ENCODE results near the gene ORM1.
A peak's percentile ranks its signal among the peaks of the same experiment; 100 is the strongest.

The ORM1 gene

DNA sequence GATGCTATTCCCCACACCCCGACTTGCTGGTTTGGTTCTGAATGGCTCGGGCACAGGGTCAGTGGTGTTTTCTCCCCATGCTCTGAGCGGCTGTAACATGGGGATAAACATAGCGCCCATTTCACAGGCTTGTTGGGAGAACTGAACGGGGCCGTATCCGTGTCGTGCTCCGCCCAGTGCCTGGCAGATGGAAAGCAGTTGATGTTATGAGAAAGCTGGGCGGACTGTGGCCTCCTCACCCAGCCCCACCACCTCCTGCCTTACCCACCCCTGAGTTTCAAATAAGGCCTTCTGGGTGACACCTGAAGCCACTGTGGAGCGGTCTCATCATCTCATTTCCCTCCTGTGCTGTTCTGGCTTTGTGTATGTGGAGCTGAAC is 21.3 kb downstream of the ORM1 start:
- H3K4me3 ChIP-seq (ENCODE audit: low read depth, low read length): no peak overlapping the region
- no peak for TF ChIP-seq CTCF (IDR thresholded peaks at IDR 0.05; ENCODE audit: low read depth, low read length, missing control alignments)
- DNase-seq (ENCODE audit: low read depth): no peak

DNA sequence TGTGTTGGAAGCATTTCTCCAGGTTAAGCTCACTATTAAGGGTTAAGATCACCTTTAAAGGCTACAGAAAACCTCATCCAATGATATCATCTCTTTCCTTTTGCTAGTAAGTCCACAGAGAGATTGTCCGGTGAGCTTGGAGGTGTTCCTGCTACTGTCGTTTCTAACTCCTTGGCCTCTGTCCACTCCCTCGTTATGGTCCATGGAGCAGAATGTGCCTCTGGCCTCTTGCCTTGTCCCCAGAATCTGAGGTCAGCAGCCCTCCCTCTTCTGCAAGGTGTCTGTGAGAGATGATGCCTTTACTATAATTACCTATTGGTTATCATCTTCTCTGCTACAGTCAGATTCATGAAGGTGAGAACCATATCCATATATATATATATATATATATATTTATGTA is 21.8 kb downstream of the ORM1 start:
- DNase-seq (ENCODE audit: low read depth): no peak
- H3K4me3 ChIP-seq (ENCODE audit: low read depth, low read length): no peak overlapping the region
- no peak for TF ChIP-seq CTCF (IDR thresholded peaks at IDR 0.05; ENCODE audit: low read depth, low read length, missing control alignments)

DNA sequence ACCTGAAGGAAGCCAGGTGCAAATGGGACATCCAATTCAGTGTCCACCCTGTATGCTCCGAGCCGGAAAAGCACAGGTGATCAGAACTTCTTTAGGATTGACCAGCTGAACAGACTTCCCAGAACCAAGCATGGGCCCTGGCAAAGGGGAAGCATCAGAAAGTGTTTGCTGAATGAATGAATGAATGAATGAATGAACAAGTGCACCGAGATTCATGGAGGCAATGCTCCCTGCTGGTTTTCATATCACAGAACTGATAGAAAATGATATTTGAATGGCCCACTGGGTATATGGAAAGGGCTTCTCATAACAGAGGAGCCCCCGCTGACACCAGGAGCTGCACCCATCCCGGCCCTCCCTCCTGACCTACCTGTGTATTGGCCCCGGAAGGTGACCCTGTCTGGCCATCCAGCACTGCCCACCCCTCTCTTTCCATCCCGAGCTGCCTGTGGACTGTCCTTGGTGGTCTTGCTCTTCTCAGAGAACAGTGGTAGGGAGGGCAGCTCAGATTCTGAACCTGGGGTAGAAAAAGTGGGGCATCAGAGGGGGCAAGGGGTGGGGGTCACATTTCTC is 22.7 kb downstream of the ORM1 start:
- no peak for TF ChIP-seq CTCF (IDR thresholded peaks at IDR 0.05; ENCODE audit: low read depth, low read length, missing control alignments)
- no peak for DNase-seq (ENCODE audit: low read depth)
- H3K4me3 ChIP-seq (ENCODE audit: low read depth, low read length): no peak overlapping the region

DNA sequence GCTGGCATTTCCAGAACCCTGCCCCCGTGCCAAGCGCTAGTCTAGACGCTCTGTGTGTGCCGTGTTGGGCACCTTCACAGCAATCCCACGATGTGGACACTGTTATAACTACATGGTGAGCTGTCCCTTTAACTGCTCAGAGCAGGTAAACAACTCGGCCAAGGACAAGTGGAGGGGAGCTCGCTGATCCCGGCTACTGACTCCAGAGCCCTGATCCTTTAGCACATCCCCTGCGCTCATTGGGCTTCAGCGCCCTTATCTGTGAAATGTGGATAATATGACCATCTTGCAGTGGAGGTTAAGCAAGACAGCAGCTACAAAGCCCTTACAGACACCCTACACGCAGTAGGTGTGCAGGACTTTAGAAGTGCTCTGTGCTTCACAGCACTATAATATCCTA is 23.2 kb downstream of the ORM1 start:
- no peak for DNase-seq (ENCODE audit: low read depth)
- H3K4me3 ChIP-seq (ENCODE audit: low read depth, low read length): no peak overlapping the region
- no peak for TF ChIP-seq CTCF (IDR thresholded peaks at IDR 0.05; ENCODE audit: low read depth, low read length, missing control alignments)

GRCh38 chr9:114347675-114348074 is 24.8 kb downstream of the ORM1 start:
- H3K4me3 ChIP-seq (ENCODE audit: low read depth, low read length): no peak overlapping the region
- no peak for DNase-seq (ENCODE audit: low read depth)
- no peak for TF ChIP-seq CTCF (IDR thresholded peaks at IDR 0.05; ENCODE audit: low read depth, low read length, missing control alignments)

DNA sequence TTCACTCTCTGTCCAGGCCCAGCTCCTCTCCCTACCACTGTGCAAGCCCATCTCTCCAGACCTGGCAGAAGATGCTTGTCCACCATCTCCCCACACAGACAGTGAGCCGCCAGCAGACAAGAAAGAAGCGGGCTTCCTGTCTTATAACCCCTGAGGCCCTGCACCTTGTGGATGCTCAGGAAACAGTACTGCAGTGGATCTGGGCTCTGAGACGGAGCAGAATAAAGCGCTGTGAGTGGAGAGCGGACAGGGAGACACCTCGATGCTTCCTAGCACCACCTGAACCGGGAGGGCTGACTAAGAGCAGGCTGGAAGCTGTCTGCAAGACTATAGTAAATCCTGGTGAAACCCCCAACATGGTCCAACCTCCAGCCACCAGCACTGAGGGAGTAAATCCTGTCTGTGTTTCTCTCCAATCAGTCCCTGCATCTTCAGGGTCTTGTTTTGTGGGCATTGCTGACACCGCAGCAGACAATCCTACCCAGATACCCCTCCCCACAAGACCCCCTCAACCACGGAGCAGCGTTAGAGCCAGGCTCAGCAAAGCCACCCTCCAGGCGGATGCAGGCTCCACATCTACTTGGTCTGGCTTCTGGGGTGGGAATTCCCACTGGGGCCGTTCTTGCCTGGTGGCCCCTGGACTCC is 25.5 kb downstream of the ORM1 start:
- no peak for TF ChIP-seq CTCF (IDR thresholded peaks at IDR 0.05; ENCODE audit: low read depth, low read length, missing control alignments)
- no peak overlapping the region for H3K4me3 ChIP-seq (ENCODE audit: low read depth, low read length)
- DNase-seq (ENCODE audit: low read depth): no peak

GRCh38 chr9:114348906-114349482 is 26.1 kb downstream of the ORM1 start:
- no peak for TF ChIP-seq CTCF (IDR thresholded peaks at IDR 0.05; ENCODE audit: low read depth, low read length, missing control alignments)
- no peak overlapping the region for H3K4me3 ChIP-seq (ENCODE audit: low read depth, low read length)
- peak; percentile 80 for DNase-seq (ENCODE audit: low read depth)

All from GM12864 (cell line).